Dedifferentiated amniotic fluid mesenchymal stem cell (primary cell): ENCODE measurements around the gene CRYL1.

ENCODE experiments used
- DNase-seq: peaks from one replicate; pipeline ENCODE4 v3.0.0-alpha.2; 2016; ENCODE audit errors: extremely low spot score

CRYL1 gene

GRCh38 chr13:20494656-20495055 is 31.0 kb downstream of the CRYL1 start:
- DNase-seq = no peak

GRCh38 chr13:20492641-20493040 is 33.0 kb downstream of the CRYL1 start:
- DNase-seq = no peak

GRCh38 chr13:20491926-20492435 is 33.7 kb downstream of the CRYL1 start:
- no peak for DNase-seq

- peak; percentile 17 for DNase-seq
These were observed 36.4 kb downstream of the CRYL1 start for GRCh38 chr13:20489185-20489820.

GRCh38 chr13:20487927-20488326 is 37.7 kb downstream of the CRYL1 start:
- DNase-seq = no peak

GRCh38 chr13:20482787-20483186 is 42.9 kb downstream of the CRYL1 start:
- no peak for DNase-seq

- DNase-seq = no peak
These were observed 43.3 kb downstream of the CRYL1 start for GRCh38 chr13:20482275-20482761.

GRCh38 chr13:20477394-20477793 is 48.3 kb downstream of the CRYL1 start:
- DNase-seq = no peak

- no peak for DNase-seq
These were observed 49.5 kb downstream of the CRYL1 start for GRCh38 chr13:20475927-20476691.

GRCh38 chr13:20474515-20474914 is 51.1 kb downstream of the CRYL1 start:
- DNase-seq = no peak

GRCh38 chr13:20473888-20474287 is 51.8 kb downstream of the CRYL1 start:
- no peak for DNase-seq

GRCh38 chr13:20473139-20473538 is 52.5 kb downstream of the CRYL1 start:
- DNase-seq = no peak

- DNase-seq = no peak
These were observed 53.1 kb downstream of the CRYL1 start for GRCh38 chr13:20472531-20472930.

- DNase-seq = no peak
These were observed 55.5 kb downstream of the CRYL1 start for GRCh38 chr13:20470136-20470535.

GRCh38 chr13:20466371-20466770 is 59.3 kb downstream of the CRYL1 start:
- DNase-seq = no peak

GRCh38 chr13:20465218-20465879 is 60.3 kb downstream of the CRYL1 start:
- no peak for DNase-seq

GRCh38 chr13:20462921-20463320 is 62.7 kb downstream of the CRYL1 start:
- DNase-seq = no peak

GRCh38 chr13:20462533-20462915 is 63.1 kb downstream of the CRYL1 start:
- DNase-seq = no peak

GRCh38 chr13:20461860-20462532 is 63.7 kb downstream of the CRYL1 start:
- DNase-seq = no peak

GRCh38 chr13:20461481-20461859 is 64.2 kb downstream of the CRYL1 start:
- no peak for DNase-seq

GRCh38 chr13:20460761-20461160 is 64.9 kb downstream of the CRYL1 start:
- DNase-seq = no peak

- DNase-seq = no peak
These were observed 68.0 kb downstream of the CRYL1 start for GRCh38 chr13:20457670-20458069.
